Ishikawa (cell line): Measurements from ENCODE around the gene RASA3.

Experiments used
- CEBPB ChIP-seq: IDR thresholded peaks from 2 replicates; pipeline ENCODE4 v1.6.1; 2012
- EGR1 ChIP-seq: IDR thresholded peaks from 2 replicates; pipeline ENCODE4 v1.6.1; 2012
- FOXM1 ChIP-seq: IDR thresholded peaks from 2 replicates; pipeline ENCODE4 v1.6.1; 2012; ENCODE audit warnings: low read depth, borderline replicate concordance
- TAF1 ChIP-seq: IDR thresholded peaks from 2 replicates; pipeline ENCODE4 v1.6.1; 2012; ENCODE audit warnings: low read depth, mild to moderate bottlenecking
- ZBTB7A ChIP-seq: IDR thresholded peaks from 2 replicates; pipeline ENCODE4 v1.6.1; 2012; ENCODE audit warnings: low read depth
- TF ChIP-seq, protein P1 (sequence below): IDR thresholded peaks from 2 replicates; pipeline ENCODE4 v1.6.1; 2012; ENCODE audit warnings: low read depth, mild to moderate bottlenecking

DNA sequence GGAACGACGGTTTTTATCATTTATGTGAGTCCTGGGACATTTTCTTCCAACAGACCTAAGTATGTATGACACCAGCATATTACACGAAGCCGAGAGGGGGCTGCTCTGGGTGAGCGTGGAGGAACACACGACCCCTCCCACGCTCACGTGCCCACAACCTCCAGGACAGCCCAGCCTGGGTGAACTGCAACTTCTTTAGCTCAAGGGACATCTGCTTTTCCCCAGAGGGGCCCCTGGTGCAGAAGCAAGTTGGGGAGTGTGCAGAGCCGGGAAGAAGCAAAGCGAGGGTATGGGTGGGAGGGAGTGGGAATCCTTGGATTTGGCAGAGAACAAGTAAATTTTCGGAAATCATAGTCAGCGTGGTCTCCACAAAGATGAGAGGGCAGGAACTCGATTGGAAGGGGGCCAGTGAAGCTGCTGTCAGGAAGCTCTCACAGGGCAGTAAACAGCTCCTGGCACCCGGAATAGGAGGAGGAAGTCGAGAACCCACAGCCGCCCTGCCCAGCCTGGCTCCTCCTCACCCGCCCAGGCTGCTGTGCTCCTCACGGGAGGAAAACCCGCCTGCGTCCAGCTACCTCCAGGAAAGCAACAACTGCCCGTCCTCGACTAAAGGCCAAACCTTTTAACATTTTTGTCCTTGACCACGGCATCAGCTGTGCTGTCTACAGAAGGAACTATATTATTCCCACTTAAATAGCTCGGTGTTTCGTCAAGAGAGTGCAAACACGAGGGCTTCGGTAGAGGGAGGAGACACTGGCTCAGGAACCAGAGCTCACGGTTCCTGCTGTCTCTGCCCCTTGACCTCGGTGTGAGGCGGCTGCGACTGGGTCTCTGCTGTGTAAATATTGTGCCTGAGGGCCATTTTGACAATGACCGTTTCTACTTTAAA is 29.5 kb upstream of the RASA3 start:
- TF ChIP-seq EGR1 = no peak
- no peak for TF ChIP-seq CEBPB
- TF ChIP-seq ZBTB7A = no peak
- TF ChIP-seq FOXM1 = no peak
- TF ChIP-seq, protein P1, sequence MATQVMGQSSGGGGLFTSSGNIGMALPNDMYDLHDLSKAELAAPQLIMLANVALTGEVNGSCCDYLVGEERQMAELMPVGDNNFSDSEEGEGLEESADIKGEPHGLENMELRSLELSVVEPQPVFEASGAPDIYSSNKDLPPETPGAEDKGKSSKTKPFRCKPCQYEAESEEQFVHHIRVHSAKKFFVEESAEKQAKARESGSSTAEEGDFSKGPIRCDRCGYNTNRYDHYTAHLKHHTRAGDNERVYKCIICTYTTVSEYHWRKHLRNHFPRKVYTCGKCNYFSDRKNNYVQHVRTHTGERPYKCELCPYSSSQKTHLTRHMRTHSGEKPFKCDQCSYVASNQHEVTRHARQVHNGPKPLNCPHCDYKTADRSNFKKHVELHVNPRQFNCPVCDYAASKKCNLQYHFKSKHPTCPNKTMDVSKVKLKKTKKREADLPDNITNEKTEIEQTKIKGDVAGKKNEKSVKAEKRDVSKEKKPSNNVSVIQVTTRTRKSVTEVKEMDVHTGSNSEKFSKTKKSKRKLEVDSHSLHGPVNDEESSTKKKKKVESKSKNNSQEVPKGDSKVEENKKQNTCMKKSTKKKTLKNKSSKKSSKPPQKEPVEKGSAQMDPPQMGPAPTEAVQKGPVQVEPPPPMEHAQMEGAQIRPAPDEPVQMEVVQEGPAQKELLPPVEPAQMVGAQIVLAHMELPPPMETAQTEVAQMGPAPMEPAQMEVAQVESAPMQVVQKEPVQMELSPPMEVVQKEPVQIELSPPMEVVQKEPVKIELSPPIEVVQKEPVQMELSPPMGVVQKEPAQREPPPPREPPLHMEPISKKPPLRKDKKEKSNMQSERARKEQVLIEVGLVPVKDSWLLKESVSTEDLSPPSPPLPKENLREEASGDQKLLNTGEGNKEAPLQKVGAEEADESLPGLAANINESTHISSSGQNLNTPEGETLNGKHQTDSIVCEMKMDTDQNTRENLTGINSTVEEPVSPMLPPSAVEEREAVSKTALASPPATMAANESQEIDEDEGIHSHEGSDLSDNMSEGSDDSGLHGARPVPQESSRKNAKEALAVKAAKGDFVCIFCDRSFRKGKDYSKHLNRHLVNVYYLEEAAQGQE = no peak
- TF ChIP-seq TAF1 = no peak
